ENCODE results near the gene PIK3R2. TPM values are rescaled to one million over a fixed set of nuclear protein-coding genes. Genes with fewer than 3 reads are reported as not detected.
"Not testable (repeated sequence)": the region's sequence is repeated elsewhere in the genome, so short reads cannot be mapped to it uniquely, and the experiment has no call there.

Gene PIK3R2
- total RNA-seq, 8 experiments from 2014 or later = 15.6 to 62.6 (median 27.4) TPM

DNA sequence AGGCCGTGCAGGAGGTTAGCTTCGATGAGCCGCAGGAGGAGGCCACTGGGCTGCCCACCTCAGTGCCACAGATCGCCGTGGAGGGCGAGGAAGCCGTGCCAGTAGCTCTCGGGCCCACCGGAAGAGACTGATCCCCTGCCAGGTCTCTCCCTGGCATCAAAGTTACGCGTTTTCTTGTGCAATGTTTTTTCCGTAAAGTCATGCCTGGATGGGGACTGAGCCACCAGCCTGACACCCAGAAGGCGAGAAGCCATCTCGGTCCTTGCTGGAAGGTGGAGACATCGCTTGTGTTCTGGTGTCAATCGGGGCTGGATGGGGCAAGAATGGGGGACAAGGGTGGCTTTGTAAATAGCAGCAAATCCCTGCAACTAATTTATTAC is 3.4 kb upstream of the PIK3R2 start:
- Histone ChIP-seq H3K27ac (no peak overlapping the region), H3K4me1 (replicated peaks in 1 of 2) (peaks cover 0 to 10% of the 10 kb centered on the region in 2 donors), H3K4me3 (no peak overlapping the region)
- ATAC-seq (replicated peaks in 6 of 8) = no peak
- WGBS, 10 experiments = 65 to 100% (median 87%) methylated on average over 1 to 6 of the region's 16 CpGs; no CpG with 5 or more reads in 4 of the 10 experiments
- in situ Hi-C loops (cut with MboI; ENCODE audit: low pct_unique_long_range_greater_than_20kb in 2 of 9, low sequenced_read_pairs in 9 of 9, unreplicated experiment in 9 of 9) = no loop called here

DNA sequence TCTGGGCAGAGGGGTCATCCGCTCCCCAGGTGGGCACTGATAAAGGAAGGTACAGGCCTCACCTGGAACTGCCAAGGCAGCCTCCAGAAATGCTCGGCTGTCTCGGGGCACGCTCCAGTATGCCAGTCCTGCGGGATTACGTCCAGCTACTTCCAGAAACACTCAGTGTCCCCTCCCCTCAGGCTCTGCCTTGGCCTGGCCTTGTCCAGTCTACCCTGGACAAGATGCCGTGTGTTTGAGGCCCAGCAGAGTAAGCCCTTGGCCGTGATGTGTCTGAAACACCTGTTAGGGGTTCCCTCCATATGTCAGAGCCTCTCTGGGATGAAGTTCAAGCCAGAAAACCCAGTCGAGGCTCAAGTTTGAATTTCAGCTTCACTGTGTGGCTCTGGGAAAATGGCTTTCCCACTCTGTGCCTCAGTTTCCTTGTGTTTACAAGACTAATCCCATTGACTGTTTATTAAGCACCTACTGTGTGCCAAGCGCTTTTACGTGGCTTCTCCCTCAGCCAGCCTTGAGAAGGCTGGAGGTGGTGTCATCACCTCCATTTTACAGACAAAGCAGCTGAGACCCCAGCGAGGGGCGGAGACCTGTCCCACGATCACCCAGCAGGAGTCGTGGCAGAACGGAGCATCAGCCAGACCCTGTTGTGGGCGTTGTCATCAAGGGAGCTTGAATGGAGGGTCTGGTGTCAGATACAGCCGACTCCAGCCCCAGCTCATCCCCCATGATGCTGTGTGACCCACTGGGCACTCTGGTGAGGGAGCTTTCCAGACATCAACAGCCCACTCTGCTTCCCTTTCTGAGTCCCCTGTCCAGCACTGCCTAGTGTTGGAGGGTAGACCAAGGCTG is 2.0 kb upstream of the PIK3R2 start:
- in situ Hi-C loops (cut with MboI; ENCODE audit: low pct_unique_long_range_greater_than_20kb in 2 of 9, low sequenced_read_pairs in 9 of 9, unreplicated experiment in 9 of 9) = no loop called here
- Histone ChIP-seq H3K4me3 (no peak overlapping the region), H3K4me1 (replicated peaks in 1 of 2) (peaks cover 0 to 10% of the 10 kb centered on the region in 2 donors), H3K27ac (no peak overlapping the region)
- WGBS, 10 experiments = 51 to 97% (median 83%) methylated on average over 2 to 11 of the region's 18 CpGs; no CpG with 5 or more reads in 3 of the 10 experiments
- ATAC-seq (replicated peaks in 6 of 8) = no peak

DNA sequence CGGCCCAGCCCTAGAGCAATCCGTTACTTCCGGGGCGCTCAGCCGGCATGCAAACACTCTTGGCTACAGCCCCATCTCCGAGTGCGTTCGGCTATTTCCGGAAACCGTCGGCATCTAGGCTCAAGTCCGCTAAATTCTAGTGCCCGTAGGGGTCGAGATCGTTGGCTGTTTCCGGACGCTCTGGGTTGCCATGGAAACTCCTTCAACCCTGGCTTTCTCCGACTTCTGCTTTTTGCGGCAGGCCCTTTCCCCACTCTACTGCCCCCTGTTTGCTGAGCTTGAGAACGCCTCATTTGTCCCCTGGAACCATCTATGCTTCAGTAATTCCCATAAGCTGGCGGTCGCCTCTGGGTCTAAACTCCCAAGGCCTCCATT is 534 bp upstream of the PIK3R2 start:
- ATAC-seq (replicated peaks in 6 of 8) = peak; percentile 43 to 73 (median 64)
- Histone ChIP-seq H3K27ac (peak overlapping the region; percentile 91), H3K4me3 (peak overlapping the region; percentile 32 to 90 (median 56)), H3K4me1 (replicated peaks in 1 of 2) (peaks cover 3 to 18% of the 10 kb centered on the region in 2 donors)
- in situ Hi-C loops (cut with MboI; ENCODE audit: low pct_unique_long_range_greater_than_20kb in 2 of 9, low sequenced_read_pairs in 9 of 9, unreplicated experiment in 9 of 9) = no loop called here
- 0 to 4% (median 1%) methylated on average over 4 to 16 of the region's 22 CpGs; no CpG with 5 or more reads in 4 of the 10 experiments for WGBS, 10 experiments

DNA sequence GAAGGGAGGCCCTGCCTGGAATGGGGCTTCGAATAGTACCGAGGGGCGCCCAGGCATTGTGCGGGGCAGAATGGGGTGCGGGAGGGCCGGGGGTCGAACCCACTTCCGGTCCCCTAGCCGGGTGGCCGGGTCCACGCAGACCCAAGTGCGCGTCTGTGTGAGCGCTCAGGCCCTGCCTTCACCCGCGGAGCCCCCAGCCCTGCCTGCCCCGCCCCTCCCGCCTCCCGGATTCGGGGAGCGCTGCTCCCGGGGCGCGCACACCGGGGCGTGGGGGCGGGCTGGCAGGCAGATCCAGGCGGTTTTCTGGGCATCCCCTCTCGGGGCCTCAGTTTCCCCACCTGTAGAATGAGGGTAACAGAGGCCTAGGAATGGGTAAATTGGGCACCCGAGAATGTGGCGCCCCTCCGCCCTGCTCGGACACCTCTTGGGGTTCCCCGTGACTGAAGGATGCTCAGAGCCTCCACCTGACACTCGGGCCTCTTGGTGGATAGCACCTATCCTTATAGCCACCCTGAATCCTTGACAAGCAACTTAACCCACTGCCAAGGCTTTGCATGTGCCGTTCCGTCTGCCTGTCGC is 682 bp downstream of the PIK3R2 start:
- Histone ChIP-seq H3K4me1 (replicated peaks in 1 of 2) (peaks cover 13 to 25% of the 10 kb centered on the region in 2 donors), H3K27ac (peak overlapping the region; percentile 71 to 82), H3K4me3 (peak overlapping the region; percentile 52 to 90 (median 66))
- 0 to 2% (median 0%) methylated on average over 1 to 11 of the region's 38 CpGs; no CpG with 5 or more reads in 6 of the 10 experiments for WGBS, 10 experiments
- ATAC-seq (replicated peaks in 6 of 8) = peak in 1 of 8 experiments; percentile 1
- in situ Hi-C loops (cut with MboI; ENCODE audit: low pct_unique_long_range_greater_than_20kb in 2 of 9, low sequenced_read_pairs in 9 of 9, unreplicated experiment in 9 of 9) = no loop called here

DNA sequence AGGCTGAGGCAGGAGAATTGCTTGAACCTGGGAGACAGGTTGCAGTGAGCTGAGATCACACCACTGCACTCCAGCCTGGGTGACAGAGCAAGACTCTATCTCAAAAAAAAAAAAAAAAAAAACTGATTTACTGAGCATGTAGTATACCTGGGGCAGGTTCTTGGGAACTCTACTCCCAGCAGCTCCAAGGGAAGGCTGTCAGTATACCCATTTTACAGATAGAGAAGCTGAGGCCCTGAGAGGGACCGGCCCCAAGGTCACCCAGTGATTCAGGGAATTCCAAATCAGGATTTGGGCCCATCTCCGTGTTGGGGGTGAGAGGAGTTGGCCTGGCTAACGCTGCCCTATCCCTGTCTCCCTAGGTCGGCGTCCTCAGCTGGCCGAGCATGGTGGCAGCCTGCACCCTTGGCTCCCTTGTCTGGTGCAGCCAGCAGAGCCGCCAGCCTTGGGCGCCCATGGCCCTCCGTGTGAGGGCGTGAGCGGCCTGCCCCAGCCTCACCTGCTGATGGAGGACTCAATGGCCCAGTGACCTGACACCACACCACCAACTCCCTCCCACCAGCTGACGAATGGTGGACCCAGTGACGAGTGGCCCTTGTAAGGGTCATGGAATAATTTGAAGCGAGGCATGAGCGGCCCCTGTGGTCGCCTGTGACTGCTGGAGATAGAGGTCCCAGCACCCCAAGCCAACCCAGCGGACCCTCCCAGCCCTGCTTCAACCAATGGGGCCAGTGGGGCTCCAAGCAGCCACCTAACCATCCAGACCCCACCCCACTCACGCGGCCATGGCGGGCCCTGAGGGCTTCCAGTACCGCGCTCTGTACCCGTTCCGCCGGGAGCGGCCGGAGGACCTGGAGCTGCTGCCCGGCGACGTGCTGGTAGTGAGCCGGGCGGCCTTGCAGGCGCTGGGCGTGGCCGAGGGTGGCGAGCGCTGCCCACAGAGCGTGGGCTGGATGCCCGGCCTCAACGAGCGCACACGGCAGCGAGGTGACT is 2.4 kb downstream of the PIK3R2 start:
- H3K4me3 ChIP-seq = no peak overlapping the region
- ATAC-seq (replicated peaks in 6 of 8) = no peak
- in situ Hi-C loops (cut with MboI; ENCODE audit: low pct_unique_long_range_greater_than_20kb in 2 of 9, low sequenced_read_pairs in 9 of 9, unreplicated experiment in 9 of 9) = no loop called here
- WGBS, 10 experiments = 86 to 100% (median 100%) methylated on average over 1 to 21 of the region's 43 CpGs; no CpG with 5 or more reads in 5 of the 10 experiments
- peaks cover 13 to 25% of the 10 kb centered on the region in 2 donors for H3K4me1 ChIP-seq (replicated peaks in 1 of 2)
- no peak overlapping the region for H3K27ac ChIP-seq

DNA sequence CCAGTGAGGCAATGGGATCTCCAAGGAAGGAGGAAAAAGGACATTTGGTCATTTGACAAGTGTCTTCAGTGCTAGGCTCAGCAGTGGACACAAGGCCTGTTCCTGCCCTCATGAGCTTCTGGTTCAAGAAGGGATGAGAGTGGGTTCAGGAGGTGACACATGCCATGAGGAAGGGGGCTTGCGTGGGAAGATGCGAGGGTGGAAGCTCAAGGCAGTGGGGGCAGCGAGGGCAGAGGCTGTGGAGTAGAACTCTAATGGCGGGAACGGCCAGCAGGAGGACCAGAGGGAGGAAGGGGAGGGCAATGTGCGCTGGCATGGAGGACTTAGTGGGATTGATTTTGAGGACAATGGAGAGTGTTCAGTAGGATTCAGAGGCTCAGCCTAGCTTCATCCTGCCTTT is 3.3 kb downstream of the PIK3R2 start:
- ATAC-seq (replicated peaks in 6 of 8) = no peak
- no peak overlapping the region for H3K4me3 ChIP-seq
- H3K27ac ChIP-seq = no peak overlapping the region
- WGBS, 10 experiments = 87 to 100% (median 93%) methylated on average over 2 to 4 of the region's 6 CpGs; no CpG with 5 or more reads in 6 of the 10 experiments
- H3K4me1 ChIP-seq (replicated peaks in 1 of 2) = peaks cover 17 to 30% of the 10 kb centered on the region in 2 donors
- in situ Hi-C loops (cut with MboI; ENCODE audit: low pct_unique_long_range_greater_than_20kb in 2 of 9, low sequenced_read_pairs in 9 of 9, unreplicated experiment in 9 of 9) = no loop called here

DNA sequence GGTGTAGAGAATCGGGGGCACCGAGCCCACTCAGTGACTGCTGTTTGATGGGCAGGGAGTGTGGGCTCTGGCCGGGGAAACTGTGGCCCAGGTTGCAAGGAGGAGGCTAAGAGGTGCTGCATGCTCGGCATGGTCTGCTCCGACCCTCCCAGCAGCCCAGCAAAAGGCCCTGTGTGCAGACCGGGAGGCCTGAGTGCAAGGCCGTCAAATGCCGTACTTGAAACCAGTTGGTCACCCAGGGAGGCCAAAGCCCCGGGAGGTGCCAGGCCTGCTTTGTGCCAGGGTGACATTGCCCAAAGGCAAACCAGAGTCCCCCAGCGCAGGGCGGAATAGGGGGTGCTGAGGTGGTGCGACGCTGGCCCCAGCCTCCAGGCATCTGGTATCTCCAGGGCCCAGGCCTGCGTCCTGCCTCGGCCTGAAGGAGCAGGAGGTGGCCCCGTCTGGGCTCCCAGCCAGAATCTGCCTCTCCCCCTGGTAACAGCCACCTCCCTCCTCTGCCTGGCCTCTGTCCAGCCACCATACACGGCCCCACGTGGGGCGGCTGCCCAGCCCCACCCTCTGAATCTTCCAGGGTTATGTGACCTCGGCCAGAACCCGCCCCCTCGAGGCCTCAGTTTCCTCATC is 4.0 kb downstream of the PIK3R2 start:
- H3K4me3 ChIP-seq = no peak overlapping the region
- WGBS, 10 experiments = 51 to 100% methylated on average over 3 to 7 of the region's 22 CpGs; no CpG with 5 or more reads in 8 of the 10 experiments
- in situ Hi-C loops (cut with MboI; ENCODE audit: low pct_unique_long_range_greater_than_20kb in 2 of 9, low sequenced_read_pairs in 9 of 9, unreplicated experiment in 9 of 9) = no loop called here
- H3K4me1 ChIP-seq (replicated peaks in 1 of 2) = peaks cover 22 to 31% of the 10 kb centered on the region in 2 donors
- ATAC-seq (replicated peaks in 6 of 8) = peak in 6 of 8 experiments; percentile 3 to 18 (median 10)
- peak overlapping the region; percentile 13 to 54 for H3K27ac ChIP-seq

DNA sequence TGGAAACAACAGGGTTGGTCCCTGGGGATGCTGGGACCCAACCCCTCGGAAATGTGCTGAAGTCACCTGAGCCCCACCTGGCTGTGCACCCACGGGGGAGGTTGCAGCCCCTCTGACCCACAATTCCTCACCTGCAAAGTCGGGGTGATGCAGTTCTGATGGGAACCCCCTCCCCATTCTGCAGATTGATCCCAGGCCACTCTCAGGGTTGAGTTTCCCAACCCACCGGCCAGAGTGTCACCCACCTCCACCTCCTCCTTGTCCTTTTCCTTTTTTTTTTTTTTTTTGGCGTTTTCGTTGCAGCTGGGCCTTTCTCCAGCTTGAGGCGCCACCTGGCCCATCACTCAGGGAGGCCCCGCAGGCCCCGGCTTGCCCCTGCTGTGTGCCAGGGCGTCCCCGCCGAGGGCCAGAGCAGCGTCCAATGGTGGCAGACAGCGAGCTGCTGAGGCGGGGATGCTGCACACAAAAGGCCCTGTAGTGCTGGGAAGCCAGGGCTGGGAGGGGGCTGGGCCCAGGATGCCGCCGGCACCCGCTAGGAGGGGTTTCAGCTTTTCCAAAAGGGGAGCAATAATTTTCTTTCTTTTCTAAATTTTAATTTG is 4.6 kb downstream of the PIK3R2 start:
- ATAC-seq (replicated peaks in 6 of 8) = peak in 5 of 8 experiments; percentile 39 to 51 (median 46)
- WGBS, 10 experiments = 0 to 100% (median 20%) methylated on average over 1 to 13 of the region's 18 CpGs; no CpG with 5 or more reads in 3 of the 10 experiments
- in situ Hi-C loops (cut with MboI; ENCODE audit: low pct_unique_long_range_greater_than_20kb in 2 of 9, low sequenced_read_pairs in 9 of 9, unreplicated experiment in 9 of 9) = no loop called here
- H3K27ac ChIP-seq = peak overlapping the region; percentile 13 to 54
- peak overlapping the region in 2 of 5 donors; percentile 2 to 3 for H3K4me3 ChIP-seq
- peaks cover 22 to 29% of the 10 kb centered on the region in 2 donors for H3K4me1 ChIP-seq (replicated peaks in 1 of 2)

DNA sequence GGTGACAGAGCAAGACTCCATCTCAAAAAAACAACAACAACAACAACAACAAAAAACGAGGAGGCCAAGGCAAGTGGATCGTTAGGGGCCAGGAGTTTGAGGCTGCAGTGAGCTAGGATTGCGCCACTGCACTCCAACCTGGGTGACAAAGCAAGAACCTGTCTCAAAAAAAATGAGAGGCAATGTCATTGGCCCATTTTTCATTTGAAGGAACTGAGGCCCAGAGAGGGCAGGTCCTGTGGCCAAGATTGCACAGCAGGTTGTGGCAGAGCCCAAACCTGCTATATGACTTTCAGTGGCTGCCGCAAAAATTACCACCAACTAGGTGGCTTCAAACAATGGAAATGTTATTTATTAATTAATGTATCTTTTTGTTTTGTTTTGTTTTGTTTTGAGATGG is 5.5 kb downstream of the PIK3R2 start:
- WGBS, 10 experiments = 60 to 100% (median 76%) methylated on average over 1 to 4 of the region's 4 CpGs; no CpG with 5 or more reads in 4 of the 10 experiments
- in situ Hi-C loops (cut with MboI; ENCODE audit: low pct_unique_long_range_greater_than_20kb in 2 of 9, low sequenced_read_pairs in 9 of 9, unreplicated experiment in 9 of 9) = no loop called here

DNA sequence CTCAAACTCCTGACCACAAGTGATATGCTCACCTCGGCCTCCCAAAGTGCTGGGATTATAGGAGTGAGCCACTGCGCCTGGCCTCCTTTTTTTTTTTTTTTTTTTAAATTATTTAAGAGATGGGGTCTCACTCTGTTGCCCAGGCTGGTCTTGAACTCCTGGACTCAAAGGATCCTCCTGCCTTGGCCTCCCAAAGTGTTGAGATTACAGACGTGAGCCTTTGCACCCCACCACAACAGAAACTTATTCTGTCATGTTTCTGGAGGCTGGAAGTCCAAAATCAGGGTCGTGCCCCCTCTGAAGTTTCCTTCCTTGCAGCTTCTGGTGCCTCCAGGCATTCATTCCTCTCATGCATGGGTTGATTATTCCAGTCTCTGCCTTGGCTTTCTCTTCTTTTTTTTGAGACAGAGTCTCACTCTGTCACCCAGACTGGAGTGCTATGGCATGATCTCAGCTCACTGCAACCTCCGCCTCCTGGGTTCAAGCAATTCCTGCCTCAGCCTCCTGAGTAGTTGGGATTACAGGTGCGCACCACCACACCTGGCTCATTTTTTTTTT is 6.2 kb downstream of the PIK3R2 start:
- WGBS, 10 experiments = 78 to 100% (median 93%) methylated on average over 1 to 4 of the region's 6 CpGs; no CpG with 5 or more reads in 2 of the 10 experiments
- ATAC-seq (replicated peaks in 6 of 8); in situ Hi-C loops (cut with MboI; ENCODE audit: low pct_unique_long_range_greater_than_20kb in 2 of 9, low sequenced_read_pairs in 9 of 9, unreplicated experiment in 9 of 9): not testable (repeated sequence)

More for the DNA sequence above, 5.5 kb downstream of the PIK3R2 start:
- Histone ChIP-seq H3K4me1 (replicated peaks in 1 of 2) (peaks cover 22 to 29% of the 10 kb centered on the region in 2 donors), H3K4me3 (no peak overlapping the region), H3K27ac (peak overlapping the region in 1 of 2 donors; percentile 54)
- no peak for ATAC-seq (replicated peaks in 6 of 8)

DNA sequence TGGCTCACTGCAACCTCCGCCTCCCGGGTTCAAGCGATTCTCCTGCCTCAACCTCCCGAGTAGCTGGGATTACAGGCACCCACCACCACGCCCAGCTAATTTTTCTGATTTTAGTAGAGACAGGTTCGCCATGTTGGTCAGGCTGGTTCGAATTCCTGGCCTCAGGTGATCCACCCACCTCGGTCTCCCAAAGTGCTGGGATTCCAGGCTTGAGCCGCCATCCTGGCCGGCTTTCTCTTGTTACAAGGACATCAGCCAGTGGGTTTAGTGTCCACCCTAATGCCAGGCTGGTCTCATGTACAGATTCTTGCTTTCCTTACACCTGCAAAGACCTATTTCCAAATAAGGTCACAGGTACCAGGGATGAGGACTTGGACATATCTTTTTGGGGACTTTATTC is 6.8 kb downstream of the PIK3R2 start:
- in situ Hi-C loops (cut with MboI; ENCODE audit: low pct_unique_long_range_greater_than_20kb in 2 of 9, low sequenced_read_pairs in 9 of 9, unreplicated experiment in 9 of 9) = no loop called here
- H3K4me3 ChIP-seq = no peak overlapping the region
- peaks cover 22 to 27% of the 10 kb centered on the region in 2 donors for H3K4me1 ChIP-seq (replicated peaks in 1 of 2)
- 92 to 100% methylated on average over 3 to 4 of the region's 10 CpGs; no CpG with 5 or more reads in 8 of the 10 experiments for WGBS, 10 experiments
- H3K27ac ChIP-seq = no peak overlapping the region
- no peak for ATAC-seq (replicated peaks in 6 of 8)

More for the DNA sequence above, 6.2 kb downstream of the PIK3R2 start:
- H3K4me1 ChIP-seq (replicated peaks in 1 of 2) = peaks cover 22 to 29% of the 10 kb centered on the region in 2 donors
- not testable (repeated sequence) for H3K27ac ChIP-seq, H3K4me3 ChIP-seq
